Ovary (tissue), 9 donors: ENCODE measurements around the gene PHC2. TPM values are rescaled to one million over a fixed set of nuclear protein-coding genes. Genes with fewer than 3 reads are reported as not detected.

ENCODE experiments used
- DNase-seq, 5 donors: peaks; one replicate each; pipeline ENCODE4 v3.0.0-alpha.2; 2019 to 2020
- H3K27ac ChIP-seq, 2 donors: fragments of 200-600 bp; one replicate each; pipeline versions ENCODE4 v1.5.1 to v1.8.0; 2019 to 2022
- H3K27me3 ChIP-seq: fragments of 200-600 bp; one replicate; pipeline ENCODE4 v1.8.0; 2022
- H3K36me3 ChIP-seq: fragments of 200-600 bp; sonication (generic); one replicate; pipeline ENCODE4 v1.5.1; 2019
- H3K4me1 ChIP-seq: one replicate; pipeline ENCODE4 v1.8.1; 2013; ENCODE audit warnings: mild to moderate bottlenecking, moderate library complexity; ENCODE audit not compliant: insufficient read depth
- H3K4me3 ChIP-seq: fragments of 200-600 bp; sonication (generic); one replicate; pipeline ENCODE4 v1.5.1; 2017
- H3K9me3 ChIP-seq, 2 donors: fragments of 200-600 bp in 1 of 2; sonication (generic) in 1 of 2; one replicate each; pipeline versions ENCODE4 v1.5.1 to v1.8.1; 2013 to 2019; ENCODE audit warnings: mild to moderate bottlenecking in 1 of 2, moderate library complexity in 1 of 2
- CTCF ChIP-seq, 3 donors: fragments of 450-650 bp in 2 of 3; fragments of 200-600 bp in 1 of 3; IDR thresholded peaks; one replicate each; pipeline versions ENCODE4 v1.5.1 to v1.8.0; 2016 to 2022; ENCODE audit warnings: antibody characterized with exemption in 3 of 3, mild to moderate bottlenecking in 1 of 3
- EP300 ChIP-seq: sonication (generic); formaldehyde crosslinking; IDR thresholded peaks from one replicate; pipeline ENCODE4 v1.6.1; 2017; ENCODE audit warnings: antibody characterized with exemption
- POLR2A ChIP-seq: fragments of 450-650 bp; IDR thresholded peaks from one replicate; pipeline ENCODE4 v1.6.1; 2017; ENCODE audit warnings: antibody characterized with exemption, mild to moderate bottlenecking, moderate library complexity
- WGBS, 3 donors: extraction: QIAGEN DNeasy Blood & Tissue Kit in 1 of 3; methylation state at CpG; one replicate each; pipeline versions ENCODE4 v1.1.5 to v1.1.7; 2013 to 2017; 5-methylcytosine and 5-hydroxymethylcytosine counted together
- intact Hi-C, 4 donors: fragments of 100-400 bp; cut with DNase I; formaldehyde crosslinking; loops; one replicate each; pipeline versions ENCODE4 v1.11.0 to v1.15.1; 2022 to 2023
- polyA plus RNA-seq, 2 donors: library from polyadenylated mRNA; stranded (reverse); fragments of 200-250 nt in 1 of 2; fragments of 350-450 nt in 1 of 2; fragmentation: Illumina TruSeq in 1 of 2; extraction: RNeasy Lipid Tissue Mini Kit (QIAGEN cat#74804) in 1 of 2; gene quantifications; one replicate each; pipeline ENCODE4 v1.2.3, GENCODE V29; 2013 to 2014
- total RNA-seq, 7 donors: library from RNA; depleted of rRNA in 2 of 7; stranded (reverse); fragments of >200 nt in 2 of 7; fragmentation: NEBNext Ultra II Directional in 3 of 7; extraction: Animal tissue kit (Norgen Biotek cat#: 25700) in 3 of 7; gene quantifications; one replicate each; pipeline versions ENCODE4 v1.1.0 to v1.2.4, GENCODE V29; 2016 to 2023
- donor health status: DM: no; HTN: no; CAD: no; lungs with moderate emphysema.
- donor health status: DM: no; HTN: no; CAD: no.
- donor health status: Bipolar disorder and iron deficiency.
- donor health status: DM: yes; HTN: yes; CAD: no.
- donor health status: DM: no; HTN: no; CAD: no.
- donor health status: DM: yes; HTN: yes; CAD: no.

Gene PHC2
- total and polyA plus RNA-seq, 9 donors = 52.3 to 101 (median 85.5) TPM

GRCh38 chr1:33300673-33301072 lies 130.2 kb downstream of the PHC2 start:
- 67 to 70% (median 69%) methylated on average over 5 of the region's 5 CpGs for WGBS, 3 donors
- peak overlapping the region in 1 of 2 donors; percentile 4 for H3K27ac ChIP-seq
- H3K9me3 ChIP-seq = no peaks in the 10 kb centered on the region
- no peaks in the 10 kb centered on the region for H3K36me3 ChIP-seq
- peak; percentile 55 to 85 (median 81) for DNase-seq
- intact Hi-C loops = no loop called here
- TF ChIP-seq CTCF (IDR thresholded peaks at IDR 0.05) = no peak
- H3K4me1 ChIP-seq = no peaks in the 10 kb centered on the region
- H3K4me3 ChIP-seq = no peak overlapping the region
- no peaks in the 10 kb centered on the region for H3K27me3 ChIP-seq

GRCh38 chr1:33299461-33300155 lies 131.3 kb downstream of the PHC2 start:
- Histone ChIP-seq H3K36me3 (no peaks in the 10 kb centered on the region), H3K27ac (no peak overlapping the region), H3K4me1 (no peaks in the 10 kb centered on the region), H3K4me3 (no peak overlapping the region), H3K27me3 (no peaks in the 10 kb centered on the region), H3K9me3 (no peaks in the 10 kb centered on the region)
- intact Hi-C loops = loop anchor here (5.0 to 10.0 kb wide), 4 partner anchors 68 to 168 kb away; no protein-coding TSS in a partner anchor
- 80 to 84% (median 84%) methylated on average over 15 of the region's 15 CpGs for WGBS, 3 donors
- TF ChIP-seq CTCF (IDR thresholded peaks at IDR 0.05) (no peak), EP300 (no peak), POLR2A (no peak)
- peak in 1 of 5 donors; percentile 35 for DNase-seq

GRCh38 chr1:33298623-33299277 lies 132.1 kb downstream of the PHC2 start:
- intact Hi-C loops = loop anchor here (5.0 to 10.0 kb wide), 4 partner anchors 69 to 169 kb away; no protein-coding TSS in a partner anchor
- DNase-seq = peak; percentile 59 to 78 (median 70)
- Histone ChIP-seq H3K4me3 (no peak overlapping the region), H3K27me3 (no peaks in the 10 kb centered on the region), H3K27ac (no peak overlapping the region), H3K9me3 (no peaks in the 10 kb centered on the region), H3K4me1 (no peaks in the 10 kb centered on the region), H3K36me3 (no peaks in the 10 kb centered on the region)
- no peak for TF ChIP-seq POLR2A
- peak; percentile 51 to 85 (median 53) for TF ChIP-seq CTCF (IDR thresholded peaks at IDR 0.05)
- no peak for TF ChIP-seq EP300
- 66 to 72% (median 67%) methylated on average over 17 to 18 of the region's 18 CpGs for WGBS, 3 donors

GRCh38 chr1:33297911-33298622 lies 132.8 kb downstream of the PHC2 start:
- intact Hi-C loops = loop anchor here (2.0 to 10.0 kb wide), 5 partner anchors 69 to 169 kb away; no protein-coding TSS in a partner anchor
- Histone ChIP-seq H3K4me1 (no peaks in the 10 kb centered on the region), H3K36me3 (no peaks in the 10 kb centered on the region), H3K27me3 (no peaks in the 10 kb centered on the region), H3K27ac (no peak overlapping the region), H3K9me3 (no peaks in the 10 kb centered on the region), H3K4me3 (no peak overlapping the region)
- WGBS, 3 donors = 83 to 89% (median 83%) methylated on average over 4 of the region's 4 CpGs
- DNase-seq = peak in 1 of 5 donors; percentile 21
- TF ChIP-seq CTCF (IDR thresholded peaks at IDR 0.05) = no peak
